GM23338 (cell line): ENCODE results near the gene TUBB1. TPM values are rescaled to one million over a fixed set of nuclear protein-coding genes. Genes with fewer than 3 reads are reported as not detected.

Experiments
- ATAC-seq: fragments of 200-7000 bp; cut with Tn5 transposase; 3 replicates; pipeline ENCODE4 v1.9.1; 2020
- DNase-seq: peaks from one replicate; pipeline ENCODE4 v3.0.0-alpha.2; 2015; ENCODE audit warnings: low spot score
- H2AFZ ChIP-seq: fragments of 200-600 bp; sonication (generic); 2 replicates; pipeline ENCODE4 v1.8.0; 2016; ENCODE audit warnings: antibody characterized with exemption, mild to moderate bottlenecking, moderate library complexity
- H3F3A ChIP-seq: fragments of 200-600 bp; sonication (generic); replicated peaks from 2 replicates; pipeline ENCODE4 v1.8.0; 2017; ENCODE audit warnings: antibody characterized with exemption, mixed run types, low read depth
- H3K27ac ChIP-seq: fragments of 200-600 bp; sonication (generic); 2 replicates; pipeline ENCODE4 v1.6.1; 2016; ENCODE audit warnings: low read depth
- H3K27me3 ChIP-seq: fragments of 200-600 bp; sonication (generic); 2 replicates; pipeline ENCODE4 v1.8.0; 2016; ENCODE audit warnings: mild to moderate bottlenecking, mixed run types, moderate library complexity; ENCODE audit not compliant: insufficient read depth
- H3K36me3 ChIP-seq: fragments of 200-600 bp; sonication (generic); 2 replicates; pipeline ENCODE4 v1.8.0; 2016; ENCODE audit warnings: mild to moderate bottlenecking; ENCODE audit not compliant: insufficient read depth
- H3K4me1 ChIP-seq: fragments of 200-600 bp; sonication (generic); 2 replicates; pipeline ENCODE4 v1.8.0; 2016; ENCODE audit warnings: mild to moderate bottlenecking, moderate library complexity; ENCODE audit not compliant: insufficient read depth
- H3K4me2 ChIP-seq: fragments of 200-600 bp; sonication (generic); 2 replicates; pipeline ENCODE4 v1.7.1; 2017; ENCODE audit warnings: mixed run types
- H3K4me3 ChIP-seq: fragments of 200-600 bp; sonication (generic); 2 replicates; pipeline ENCODE4 v1.6.1; 2016; ENCODE audit warnings: mixed run types
- H3K79me2 ChIP-seq: fragments of 200-600 bp; sonication (generic); replicated peaks from 2 replicates; pipeline ENCODE4 v1.8.0; 2017; ENCODE audit warnings: mild to moderate bottlenecking; ENCODE audit not compliant: insufficient read depth
- H3K9me2 ChIP-seq: fragments of 200-600 bp; sonication (generic); 2 replicates; pipeline ENCODE4 v1.8.0; 2017; ENCODE audit not compliant: insufficient read depth
- H4K20me1 ChIP-seq: fragments of 200-600 bp; sonication (generic); replicated peaks from 2 replicates; pipeline ENCODE4 v1.8.0; 2017; ENCODE audit warnings: mild to moderate bottlenecking; ENCODE audit not compliant: insufficient read depth
- H3K27ac Mint-ChIP-seq: 2 replicates; pipeline ENCODE4 v1.8.0; 2020; ENCODE audit warnings: inconsistent platforms, mild to moderate bottlenecking, moderate library complexity, mixed read lengths
- H3K27me3 Mint-ChIP-seq: 3 replicates; pipeline ENCODE4 v1.8.0; 2022; ENCODE audit warnings: low read depth, mild to moderate bottlenecking, moderate library complexity, mixed read lengths, inconsistent platforms; ENCODE audit not compliant: insufficient read depth, poor library complexity
- H3K36me3 Mint-ChIP-seq: 3 replicates; pipeline ENCODE4 v1.8.0; 2021; ENCODE audit warnings: low read depth, mild to moderate bottlenecking, inconsistent platforms, moderate library complexity, mixed read lengths
- H3K4me1 Mint-ChIP-seq: 3 replicates; pipeline ENCODE4 v1.8.0; 2020; ENCODE audit warnings: mild to moderate bottlenecking, inconsistent platforms, mixed read lengths
- H3K4me3 Mint-ChIP-seq: 3 replicates; pipeline ENCODE4 v1.8.0; 2021; ENCODE audit warnings: moderate library complexity, mild to moderate bottlenecking, inconsistent platforms, mixed read lengths
- H3K9me3 Mint-ChIP-seq: 3 replicates; pipeline ENCODE4 v1.8.0; 2020; ENCODE audit warnings: moderate library complexity, mild to moderate bottlenecking, inconsistent platforms, mixed read lengths
- CREB1 ChIP-seq: fragments of 250-450 bp; sonication (Bioruptor Pico); IDR thresholded peaks from 2 replicates; pipeline ENCODE4 v1.5.0; 2020; ENCODE audit warnings: low read depth, mild to moderate bottlenecking, moderate library complexity
- EZH2 ChIP-seq: fragments of 200-600 bp; sonication (generic); IDR thresholded peaks from one replicate; pipeline ENCODE4 v1.8.0; 2017; ENCODE audit warnings: antibody characterized with exemption, mild to moderate bottlenecking, low read depth; ENCODE audit not compliant: unreplicated experiment
- EZH2phosphoT487 ChIP-seq: fragments of 200-600 bp; sonication (generic); IDR thresholded peaks from one replicate; pipeline ENCODE4 v1.8.1; 2018; ENCODE audit warnings: antibody characterized with exemption; ENCODE audit not compliant: unreplicated experiment
- JUNB ChIP-seq: IDR thresholded peaks from one replicate; pipeline ENCODE4 v1.6.1; 2016; ENCODE audit warnings: antibody characterized with exemption; ENCODE audit not compliant: unreplicated experiment
- NANOG ChIP-seq: IDR thresholded peaks from 2 replicates; pipeline ENCODE4 v1.6.1; 2016; ENCODE audit warnings: antibody characterized with exemption, borderline replicate concordance
- POLR2AphosphoS5 ChIP-seq: IDR thresholded peaks from 2 replicates; pipeline ENCODE4 v1.6.1; 2016; ENCODE audit warnings: antibody characterized with exemption, low read depth
- STAT1 ChIP-seq: IDR thresholded peaks from one replicate; pipeline ENCODE4 v1.6.1; 2016; ENCODE audit warnings: antibody characterized with exemption; ENCODE audit not compliant: unreplicated experiment
- ZNF114 ChIP-seq: fragments of 250-450 bp; sonication (Bioruptor Pico); IDR thresholded peaks from 2 replicates; pipeline ENCODE4 v1.5.0; 2020; ENCODE audit warnings: mild to moderate bottlenecking, moderate library complexity
- ZNF331 ChIP-seq: fragments of 250-450 bp; sonication (Bioruptor Pico); IDR thresholded peaks from 2 replicates; pipeline ENCODE4 v1.5.0; 2020; ENCODE audit warnings: low read depth, mild to moderate bottlenecking, moderate library complexity
- polyA plus RNA-seq: library from polyadenylated mRNA; unstranded; fragments of >200 nt; fragmentation: Nextera tagmentation; extraction: Ambion mirVana; gene quantifications from 2 replicates; pipeline ENCODE4 v1.2.1, GENCODE V29; 2016
- total RNA-seq: library from RNA; depleted of rRNA; stranded (reverse); fragments of >200 nt; shearing (Covaris generic); gene quantifications from 2 replicates; pipeline ENCODE4 v1.2.3, GENCODE V29; 2014
- TF ChIP-seq, protein P1 (sequence below): fragments of 250-450 bp; sonication (Bioruptor Pico); IDR thresholded peaks from 2 replicates; pipeline ENCODE4 v1.5.0; 2020; ENCODE audit warnings: mild to moderate bottlenecking, moderate library complexity
- TF ChIP-seq, protein P2 (sequence below), 2 experiments: fragments of 200-600 bp in 1 of 2; sonication (generic) in 1 of 2; conservative IDR thresholded peaks; 2 replicates each; pipeline versions ENCODE4 v1.5.1 to v1.6.1; 2016 to 2017; ENCODE audit warnings: antibody characterized with exemption in 2 of 2, low read depth in 2 of 2, mild to moderate bottlenecking in 2 of 2, moderate library complexity in 1 of 2

Gene TUBB1
- total and polyA plus RNA-seq, 2 experiments from 2014 or later: not detected

DNA sequence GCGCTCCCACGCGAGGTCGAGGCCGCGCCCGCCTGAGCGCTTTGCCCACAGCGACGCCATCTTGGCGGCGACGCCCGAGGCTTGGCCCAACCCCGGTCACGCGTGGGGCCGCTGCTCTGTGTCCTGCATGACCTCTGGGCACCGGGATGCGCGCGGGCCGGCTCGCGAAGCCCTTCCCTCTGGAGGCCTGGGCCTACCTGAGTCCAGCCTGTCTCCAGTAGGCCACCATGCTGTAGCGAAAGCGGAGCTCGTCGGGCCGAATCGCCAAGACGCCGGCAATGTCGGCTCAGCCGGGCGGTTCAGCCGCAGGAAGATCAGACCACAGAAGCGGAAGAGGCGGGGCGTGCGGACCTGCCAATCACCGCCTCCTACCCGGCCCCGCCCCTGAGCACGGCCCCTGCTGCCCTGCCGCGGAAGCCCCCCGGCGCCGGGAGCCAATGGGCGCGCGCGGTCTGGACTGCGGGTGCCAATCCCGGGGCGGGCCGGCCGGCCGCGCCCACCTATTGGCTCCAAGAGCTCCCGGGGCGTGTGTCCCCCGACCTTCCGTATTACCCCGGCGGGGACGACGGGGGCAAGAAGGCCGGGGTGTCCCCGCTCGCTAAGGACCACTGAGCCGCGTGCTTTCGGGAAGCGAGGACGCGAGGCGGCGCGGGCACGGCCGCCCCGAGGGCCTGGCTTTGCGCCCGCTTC lies 12.9 kb downstream of the TUBB1 start, which contains the start of gene ATP5F1E:
TSS of gene ATP5F1E (minus strand) at position 313 of the 690 bp plus-strand sequence. CDS start at position 229, 84 bp downstream.
- H3K4me1 Mint-ChIP-seq: peaks cover 16% of the 10 kb centered on the region; the same call in 2 of the 3 replicates
- no peak for TF ChIP-seq EZH2
- 0 out of 2 replicates have a peak, but pooled peaks have one; percentile 38 for TF ChIP-seq CREB1 (CRISPR knock-in tag)
- TF ChIP-seq EZH2phosphoT487: no peak
- no peak for TF ChIP-seq JUNB
- TF ChIP-seq NANOG: no peak
- TF ChIP-seq POLR2AphosphoS5: peak; percentile 89
- TF ChIP-seq ZNF331 (CRISPR knock-in tag): peak; percentile 77
- no peak for TF ChIP-seq ZNF114 (CRISPR knock-in tag)
- peaks cover 21% of the 10 kb centered on the region for H3K27me3 Mint-ChIP-seq
- peak within 1 kb of the TSS; percentile 93 for H3K4me3 Mint-ChIP-seq
- Histone ChIP-seq H3K27me3 (0 out of 2 replicates have a peak, but pooled peaks cover 4% of the 10 kb centered on the region), H2AFZ (peak within 1 kb of the TSS; percentile 93), H3K79me2 (peaks cover 44% of the 10 kb centered on the region), H3F3A (0 out of 2 replicates have a peak, but pooled peaks cover 3% of the 10 kb centered on the region), H3K4me2 (peak within 1 kb of the TSS; percentile 88), H3K9me2 (no peaks in the 10 kb centered on the region), H3K4me1 (peaks cover 19% of the 10 kb centered on the region), H3K4me3 (peak within 1 kb of the TSS; percentile 90), H3K27ac (peak within 1 kb of the TSS; percentile 46; the same call in 1 of the 2 replicates), H3K36me3 (peaks cover 50% of the 10 kb centered on the region), H4K20me1 (peaks cover 40% of the 10 kb centered on the region)
- peaks cover 74% of the 10 kb centered on the region for H3K36me3 Mint-ChIP-seq
- DNase-seq (peak; percentile 97), ATAC-seq (peak; percentile 98)
- H3K27ac Mint-ChIP-seq: peak within 1 kb of the TSS; percentile 92
- H3K9me3 Mint-ChIP-seq: no peaks in the 10 kb centered on the region

DNA sequence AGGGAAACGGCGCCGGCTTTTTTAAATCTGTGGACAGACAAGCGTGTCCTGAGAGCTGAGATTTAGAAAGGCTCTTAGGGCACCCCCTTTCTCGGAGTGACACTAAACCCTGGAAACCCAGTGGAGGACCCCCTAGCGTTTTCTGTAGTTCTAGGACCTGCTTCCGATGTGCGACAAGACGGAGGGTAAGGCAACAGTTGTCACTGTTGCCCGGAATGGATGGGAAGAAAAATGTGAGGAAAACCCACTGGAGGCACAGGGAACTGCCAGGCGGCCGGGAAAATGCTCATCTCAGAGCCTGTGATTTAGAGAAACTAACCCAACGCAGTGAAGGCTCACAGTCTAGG lies 13.5 kb downstream of the TUBB1 start:
- peak overlapping the region; percentile 72 for H3K4me2 ChIP-seq
- peaks cover 51% of the 10 kb centered on the region for H3K36me3 ChIP-seq
- H3K27me3 Mint-ChIP-seq: peaks cover 16% of the 10 kb centered on the region
- peaks cover 45% of the 10 kb centered on the region for H3K79me2 ChIP-seq
- ATAC-seq (peak; percentile 68), DNase-seq (no peak)
- peak overlapping the region; percentile 46; the same call in 1 of the 2 replicates for H3K27ac ChIP-seq
- H3K27me3 ChIP-seq: 0 out of 2 replicates have a peak, but pooled peaks cover 4% of the 10 kb centered on the region
- H3K36me3 Mint-ChIP-seq: peaks cover 74% of the 10 kb centered on the region
- peaks cover 13% of the 10 kb centered on the region; the same call in 2 of the 3 replicates for H3K4me1 Mint-ChIP-seq
- H3K9me3 Mint-ChIP-seq: no peaks in the 10 kb centered on the region
- no peaks in the 10 kb centered on the region for H3K9me2 ChIP-seq
- H3K27ac Mint-ChIP-seq: peak overlapping the region; percentile 82
- H4K20me1 ChIP-seq: peaks cover 35% of the 10 kb centered on the region
- 0 out of 2 replicates have a peak, but pooled peaks cover 3% of the 10 kb centered on the region for H3F3A ChIP-seq
- peaks cover 19% of the 10 kb centered on the region for H3K4me1 ChIP-seq
- peak overlapping the region; percentile 93 for H3K4me3 Mint-ChIP-seq
- peak overlapping the region; percentile 90 for H3K4me3 ChIP-seq
- H2AFZ ChIP-seq: peak overlapping the region; percentile 5; the same call in 1 of the 2 replicates
- TF ChIP-seq, protein P1, sequence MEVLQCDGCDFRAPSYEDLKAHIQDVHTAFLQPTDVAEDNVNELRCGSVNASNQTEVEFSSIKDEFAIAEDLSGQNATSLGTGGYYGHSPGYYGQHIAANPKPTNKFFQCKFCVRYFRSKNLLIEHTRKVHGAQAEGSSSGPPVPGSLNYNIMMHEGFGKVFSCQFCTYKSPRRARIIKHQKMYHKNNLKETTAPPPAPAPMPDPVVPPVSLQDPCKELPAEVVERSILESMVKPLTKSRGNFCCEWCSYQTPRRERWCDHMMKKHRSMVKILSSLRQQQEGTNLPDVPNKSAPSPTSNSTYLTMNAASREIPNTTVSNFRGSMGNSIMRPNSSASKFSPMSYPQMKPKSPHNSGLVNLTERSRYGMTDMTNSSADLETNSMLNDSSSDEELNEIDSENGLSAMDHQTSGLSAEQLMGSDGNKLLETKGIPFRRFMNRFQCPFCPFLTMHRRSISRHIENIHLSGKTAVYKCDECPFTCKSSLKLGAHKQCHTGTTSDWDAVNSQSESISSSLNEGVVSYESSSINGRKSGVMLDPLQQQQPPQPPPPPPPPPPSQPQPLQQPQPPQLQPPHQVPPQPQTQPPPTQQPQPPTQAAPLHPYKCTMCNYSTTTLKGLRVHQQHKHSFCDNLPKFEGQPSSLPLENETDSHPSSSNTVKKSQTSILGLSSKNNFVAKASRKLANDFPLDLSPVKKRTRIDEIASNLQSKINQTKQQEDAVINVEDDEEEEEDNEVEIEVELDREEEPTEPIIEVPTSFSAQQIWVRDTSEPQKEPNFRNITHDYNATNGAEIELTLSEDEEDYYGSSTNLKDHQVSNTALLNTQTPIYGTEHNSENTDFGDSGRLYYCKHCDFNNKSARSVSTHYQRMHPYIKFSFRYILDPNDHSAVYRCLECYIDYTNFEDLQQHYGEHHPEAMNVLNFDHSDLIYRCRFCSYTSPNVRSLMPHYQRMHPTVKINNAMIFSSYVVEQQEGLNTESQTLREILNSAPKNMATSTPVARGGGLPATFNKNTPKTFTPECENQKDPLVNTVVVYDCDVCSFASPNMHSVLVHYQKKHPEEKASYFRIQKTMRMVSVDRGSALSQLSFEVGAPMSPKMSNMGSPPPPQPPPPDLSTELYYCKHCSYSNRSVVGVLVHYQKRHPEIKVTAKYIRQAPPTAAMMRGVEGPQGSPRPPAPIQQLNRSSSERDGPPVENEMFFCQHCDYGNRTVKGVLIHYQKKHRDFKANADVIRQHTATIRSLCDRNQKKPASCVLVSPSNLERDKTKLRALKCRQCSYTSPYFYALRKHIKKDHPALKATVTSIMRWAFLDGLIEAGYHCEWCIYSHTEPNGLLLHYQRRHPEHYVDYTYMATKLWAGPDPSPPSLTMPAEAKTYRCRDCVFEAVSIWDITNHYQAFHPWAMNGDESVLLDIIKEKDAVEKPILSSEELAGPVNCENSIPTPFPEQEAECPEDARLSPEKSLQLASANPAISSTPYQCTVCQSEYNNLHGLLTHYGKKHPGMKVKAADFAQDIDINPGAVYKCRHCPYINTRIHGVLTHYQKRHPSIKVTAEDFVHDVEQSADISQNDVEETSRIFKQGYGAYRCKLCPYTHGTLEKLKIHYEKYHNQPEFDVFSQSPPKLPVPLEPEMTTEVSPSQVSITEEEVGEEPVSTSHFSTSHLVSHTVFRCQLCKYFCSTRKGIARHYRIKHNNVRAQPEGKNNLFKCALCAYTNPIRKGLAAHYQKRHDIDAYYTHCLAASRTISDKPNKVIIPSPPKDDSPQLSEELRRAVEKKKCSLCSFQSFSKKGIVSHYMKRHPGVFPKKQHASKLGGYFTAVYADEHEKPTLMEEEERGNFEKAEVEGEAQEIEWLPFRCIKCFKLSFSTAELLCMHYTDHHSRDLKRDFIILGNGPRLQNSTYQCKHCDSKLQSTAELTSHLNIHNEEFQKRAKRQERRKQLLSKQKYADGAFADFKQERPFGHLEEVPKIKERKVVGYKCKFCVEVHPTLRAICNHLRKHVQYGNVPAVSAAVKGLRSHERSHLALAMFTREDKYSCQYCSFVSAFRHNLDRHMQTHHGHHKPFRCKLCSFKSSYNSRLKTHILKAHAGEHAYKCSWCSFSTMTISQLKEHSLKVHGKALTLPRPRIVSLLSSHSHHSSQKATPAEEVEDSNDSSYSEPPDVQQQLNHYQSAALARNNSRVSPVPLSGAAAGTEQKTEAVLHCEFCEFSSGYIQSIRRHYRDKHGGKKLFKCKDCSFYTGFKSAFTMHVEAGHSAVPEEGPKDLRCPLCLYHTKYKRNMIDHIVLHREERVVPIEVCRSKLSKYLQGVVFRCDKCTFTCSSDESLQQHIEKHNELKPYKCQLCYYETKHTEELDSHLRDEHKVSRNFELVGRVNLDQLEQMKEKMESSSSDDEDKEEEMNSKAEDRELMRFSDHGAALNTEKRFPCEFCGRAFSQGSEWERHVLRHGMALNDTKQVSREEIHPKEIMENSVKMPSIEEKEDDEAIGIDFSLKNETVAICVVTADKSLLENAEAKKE (CRISPR knock-in tag): no peak
- TF ChIP-seq STAT1: no peak
- no peak for TF ChIP-seq JUNB
- TF ChIP-seq EZH2: no peak
- TF ChIP-seq POLR2AphosphoS5: no peak
- TF ChIP-seq, protein P2, sequence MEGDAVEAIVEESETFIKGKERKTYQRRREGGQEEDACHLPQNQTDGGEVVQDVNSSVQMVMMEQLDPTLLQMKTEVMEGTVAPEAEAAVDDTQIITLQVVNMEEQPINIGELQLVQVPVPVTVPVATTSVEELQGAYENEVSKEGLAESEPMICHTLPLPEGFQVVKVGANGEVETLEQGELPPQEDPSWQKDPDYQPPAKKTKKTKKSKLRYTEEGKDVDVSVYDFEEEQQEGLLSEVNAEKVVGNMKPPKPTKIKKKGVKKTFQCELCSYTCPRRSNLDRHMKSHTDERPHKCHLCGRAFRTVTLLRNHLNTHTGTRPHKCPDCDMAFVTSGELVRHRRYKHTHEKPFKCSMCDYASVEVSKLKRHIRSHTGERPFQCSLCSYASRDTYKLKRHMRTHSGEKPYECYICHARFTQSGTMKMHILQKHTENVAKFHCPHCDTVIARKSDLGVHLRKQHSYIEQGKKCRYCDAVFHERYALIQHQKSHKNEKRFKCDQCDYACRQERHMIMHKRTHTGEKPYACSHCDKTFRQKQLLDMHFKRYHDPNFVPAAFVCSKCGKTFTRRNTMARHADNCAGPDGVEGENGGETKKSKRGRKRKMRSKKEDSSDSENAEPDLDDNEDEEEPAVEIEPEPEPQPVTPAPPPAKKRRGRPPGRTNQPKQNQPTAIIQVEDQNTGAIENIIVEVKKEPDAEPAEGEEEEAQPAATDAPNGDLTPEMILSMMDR (conservative IDR thresholded peaks at IDR 0.05; ENCODE audit: low read depth in 2 of 2): no peak
- TF ChIP-seq NANOG: no peak
- TF ChIP-seq CREB1 (CRISPR knock-in tag): no peak
- no peak for TF ChIP-seq ZNF114 (CRISPR knock-in tag)
